Colonic mucosa (tissue), 4 donors: ENCODE data around the gene LRCH3. TPM values are rescaled to one million over a fixed set of nuclear protein-coding genes. Genes with fewer than 3 reads are reported as not detected.

Source experiments
- DNase-seq: peaks from one replicate; pipeline ENCODE4 v3.0.0-alpha.2; 2020
- H3K27ac ChIP-seq: fragments of 200-600 bp; one replicate; pipeline ENCODE4 v1.8.0; 2021
- H3K27me3 ChIP-seq: fragments of 200-600 bp; one replicate; pipeline ENCODE4 v1.8.0; 2021
- H3K36me3 ChIP-seq: fragments of 200-600 bp; one replicate; pipeline ENCODE4 v1.8.0; 2021
- H3K4me1 ChIP-seq: fragments of 200-600 bp; one replicate; pipeline ENCODE4 v1.8.0; 2021; ENCODE audit warnings: mild to moderate bottlenecking
- H3K4me3 ChIP-seq: fragments of 200-600 bp; one replicate; pipeline ENCODE4 v1.8.0; 2021
- H3K9ac ChIP-seq, 2 donors: one replicate each; pipeline ENCODE4 v1.7.0; 2013; ENCODE audit warnings: control low read depth in 2 of 2, low read depth in 2 of 2, low read length in 2 of 2
- H3K9me3 ChIP-seq: fragments of 200-600 bp; one replicate; pipeline ENCODE4 v1.8.0; 2021
- intact Hi-C: fragments of 100-400 bp; cut with DNase I; formaldehyde crosslinking; loops from one replicate; pipeline ENCODE4 v1.14.1; 2022
- total RNA-seq, 2 donors: library from RNA; stranded (reverse); fragmentation: NEBNext Ultra II Directional in 1 of 2; extraction: Animal tissue kit (Norgen Biotek cat#: 25700) in 1 of 2; gene quantifications; one replicate each; pipeline ENCODE4 v1.2.1, GENCODE V29; 2021
- TF ChIP-seq, protein P1 (sequence below): fragments of 200-600 bp; IDR thresholded peaks from one replicate; pipeline ENCODE4 v1.8.0; 2022; ENCODE audit warnings: antibody characterized with exemption, mild to moderate bottlenecking
- donor health status: healthy.
- donor health status: DM: no; HTN: no; CAD: no.
- donor health status: DM: no; HTN: no; CAD: no.

LRCH3 gene
- total RNA-seq, 2 donors from 2014 or later: 33.5 to 34.9 TPM

DNA sequence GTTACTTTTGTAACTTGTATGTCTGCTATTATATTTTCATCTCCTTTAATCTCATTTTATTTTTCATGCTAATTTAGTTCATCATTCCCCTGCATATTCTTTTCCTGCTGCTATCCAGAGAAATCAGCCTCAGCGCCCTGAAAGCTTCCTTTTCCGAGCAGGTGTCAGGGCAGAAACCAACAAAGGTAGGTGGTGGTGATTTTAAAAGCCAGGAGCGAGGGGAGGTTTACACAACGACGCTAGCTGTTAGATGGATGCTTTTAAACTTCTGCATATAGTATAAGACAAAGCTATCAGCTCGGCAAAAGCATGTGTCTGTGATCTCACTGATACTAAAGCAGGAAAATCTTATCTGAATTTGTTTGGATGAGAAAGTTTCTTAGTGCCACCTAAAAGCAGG, 75.0 kb downstream of the LRCH3 start:
- Histone ChIP-seq H3K36me3 (no peaks in the 10 kb centered on the region), H3K4me3 (no peak overlapping the region), H3K27me3 (no peaks in the 10 kb centered on the region), H3K27ac (no peak overlapping the region), H3K4me1 (no peaks in the 10 kb centered on the region), H3K9me3 (no peaks in the 10 kb centered on the region), H3K9ac (no peak overlapping the region)
- TF ChIP-seq, protein P1, sequence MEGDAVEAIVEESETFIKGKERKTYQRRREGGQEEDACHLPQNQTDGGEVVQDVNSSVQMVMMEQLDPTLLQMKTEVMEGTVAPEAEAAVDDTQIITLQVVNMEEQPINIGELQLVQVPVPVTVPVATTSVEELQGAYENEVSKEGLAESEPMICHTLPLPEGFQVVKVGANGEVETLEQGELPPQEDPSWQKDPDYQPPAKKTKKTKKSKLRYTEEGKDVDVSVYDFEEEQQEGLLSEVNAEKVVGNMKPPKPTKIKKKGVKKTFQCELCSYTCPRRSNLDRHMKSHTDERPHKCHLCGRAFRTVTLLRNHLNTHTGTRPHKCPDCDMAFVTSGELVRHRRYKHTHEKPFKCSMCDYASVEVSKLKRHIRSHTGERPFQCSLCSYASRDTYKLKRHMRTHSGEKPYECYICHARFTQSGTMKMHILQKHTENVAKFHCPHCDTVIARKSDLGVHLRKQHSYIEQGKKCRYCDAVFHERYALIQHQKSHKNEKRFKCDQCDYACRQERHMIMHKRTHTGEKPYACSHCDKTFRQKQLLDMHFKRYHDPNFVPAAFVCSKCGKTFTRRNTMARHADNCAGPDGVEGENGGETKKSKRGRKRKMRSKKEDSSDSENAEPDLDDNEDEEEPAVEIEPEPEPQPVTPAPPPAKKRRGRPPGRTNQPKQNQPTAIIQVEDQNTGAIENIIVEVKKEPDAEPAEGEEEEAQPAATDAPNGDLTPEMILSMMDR: no peak
- no peak for DNase-seq
- intact Hi-C loops: no loop called here

DNA sequence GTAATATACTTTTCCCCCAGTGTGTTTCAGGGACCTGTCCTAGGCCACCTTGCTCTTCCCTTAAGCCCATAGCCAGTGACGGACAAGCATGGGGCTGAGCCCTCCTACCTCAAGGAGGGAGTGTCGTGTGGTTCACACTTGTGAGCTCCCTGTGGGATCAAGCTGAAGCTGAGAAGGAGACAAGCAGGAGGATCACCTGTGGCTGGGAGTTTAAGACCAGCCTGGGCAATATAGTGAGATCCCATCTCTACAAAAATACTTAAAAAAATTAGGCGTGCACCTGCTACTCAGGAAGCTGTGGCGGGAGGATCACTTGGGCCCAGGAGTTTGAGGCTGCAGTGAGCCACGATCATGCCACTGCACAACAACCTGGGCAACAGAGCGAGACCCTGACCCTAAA, 82.3 kb downstream of the LRCH3 start:
- H3K9ac ChIP-seq: no peak overlapping the region
- H3K4me3 ChIP-seq: no peak overlapping the region
- intact Hi-C loops: no loop called here
- TF ChIP-seq, protein P1: no peak
- no peak overlapping the region for H3K27ac ChIP-seq
- H3K4me1 ChIP-seq: no peaks in the 10 kb centered on the region
- H3K27me3 ChIP-seq: no peaks in the 10 kb centered on the region
- no peaks in the 10 kb centered on the region for H3K36me3 ChIP-seq
- DNase-seq: no peak
- H3K9me3 ChIP-seq: no peaks in the 10 kb centered on the region

GRCh38 chr3:197874064-197874463, 83.0 kb downstream of the LRCH3 start:
- intact Hi-C loops: no loop called here
- Histone ChIP-seq H3K9ac (no peak overlapping the region), H3K4me3 (no peak overlapping the region), H3K27me3 (no peaks in the 10 kb centered on the region), H3K4me1 (no peaks in the 10 kb centered on the region), H3K36me3 (no peaks in the 10 kb centered on the region), H3K9me3 (no peaks in the 10 kb centered on the region), H3K27ac (no peak overlapping the region)
- no peak for DNase-seq
- TF ChIP-seq, protein P1: no peak

GRCh38 chr3:197874653-197875052, 83.6 kb downstream of the LRCH3 start:
- H3K36me3 ChIP-seq: no peaks in the 10 kb centered on the region
- DNase-seq: no peak
- H3K9me3 ChIP-seq: no peaks in the 10 kb centered on the region
- H3K4me3 ChIP-seq: no peak overlapping the region
- H3K9ac ChIP-seq: no peak overlapping the region
- TF ChIP-seq, protein P1: no peak
- intact Hi-C loops: no loop called here
- no peaks in the 10 kb centered on the region for H3K4me1 ChIP-seq
- H3K27ac ChIP-seq: no peak overlapping the region
- H3K27me3 ChIP-seq: no peaks in the 10 kb centered on the region

- no peaks in the 10 kb centered on the region for H3K36me3 ChIP-seq
- TF ChIP-seq, protein P1: no peak
- H3K27ac ChIP-seq: no peak overlapping the region
- no peaks in the 10 kb centered on the region for H3K27me3 ChIP-seq
- DNase-seq: no peak
- no peaks in the 10 kb centered on the region for H3K9me3 ChIP-seq
- H3K4me3 ChIP-seq: no peak overlapping the region
- H3K4me1 ChIP-seq: no peaks in the 10 kb centered on the region
- intact Hi-C loops: no loop called here
- no peak overlapping the region for H3K9ac ChIP-seq
Measured at GRCh38 chr3:197877902-197878301, 86.8 kb downstream of the LRCH3 start.

DNA sequence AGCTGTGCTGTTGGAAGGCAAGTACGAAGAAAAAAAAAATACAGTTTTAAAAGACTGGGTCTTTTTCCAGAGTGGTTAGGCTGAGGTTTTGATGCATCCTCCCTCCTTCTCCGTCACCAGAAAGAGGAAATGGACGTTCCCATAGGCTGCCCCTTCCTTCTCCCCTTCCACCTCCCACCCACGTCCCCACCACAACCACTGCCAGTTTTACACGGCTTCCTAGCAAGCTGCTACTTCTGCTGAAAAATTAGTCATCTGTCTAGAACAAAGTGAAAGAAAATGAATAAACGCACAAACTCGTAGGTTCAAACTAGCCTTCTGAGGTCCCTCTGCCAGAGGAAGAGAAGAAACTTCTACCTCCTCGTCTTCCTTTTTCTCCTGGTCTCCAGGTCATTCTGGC, 87.4 kb downstream of the LRCH3 start:
- H3K9me3 ChIP-seq: no peaks in the 10 kb centered on the region
- H3K27me3 ChIP-seq: no peaks in the 10 kb centered on the region
- intact Hi-C loops: no loop called here
- TF ChIP-seq, protein P1: no peak
- H3K27ac ChIP-seq: no peak overlapping the region
- DNase-seq: no peak
- H3K9ac ChIP-seq: no peak overlapping the region
- H3K36me3 ChIP-seq: no peaks in the 10 kb centered on the region
- no peaks in the 10 kb centered on the region for H3K4me1 ChIP-seq
- no peak overlapping the region for H3K4me3 ChIP-seq
